Esophagus muscularis mucosa (tissue), 4 donors: ENCODE results near the gene JUNB. TPM values are rescaled to one million over a fixed set of nuclear protein-coding genes. Genes with fewer than 3 reads are reported as not detected.

ENCODE experiments used
- DNase-seq: peaks from one replicate; pipeline ENCODE4 v3.0.0-alpha.2; 2017; ENCODE audit errors: extremely low spot score
- H3K27ac ChIP-seq, 4 donors: fragments of 200-600 bp; sonication (generic); replicated peaks in 1 of 4; 1 replicate in 3 of 4; 2 replicates in 1 of 4; pipeline ENCODE4 v1.5.1; 2016 to 2019; ENCODE audit warnings: mild to moderate bottlenecking in 1 of 4
- H3K27me3 ChIP-seq, 4 donors: fragments of 200-600 bp; sonication (generic); one replicate each; pipeline versions ENCODE4 v1.5.1 to v1.6.0; 2016 to 2019
- H3K36me3 ChIP-seq, 4 donors: fragments of 200-600 bp; sonication (generic); one replicate each; pipeline ENCODE4 v1.5.1; 2016 to 2019
- H3K4me1 ChIP-seq, 4 donors: fragments of 200-600 bp; sonication (generic); one replicate each; pipeline ENCODE4 v1.5.1; 2016 to 2019
- H3K4me3 ChIP-seq, 4 donors: fragments of 200-600 bp; sonication (generic); 1 replicate in 2 of 4; 2 replicates in 2 of 4; pipeline ENCODE4 v1.5.1; 2016 to 2019; ENCODE audit warnings: mild to moderate bottlenecking in 4 of 4, moderate library complexity in 1 of 4
- H3K9me3 ChIP-seq, 4 donors: fragments of 200-600 bp; sonication (generic); 1 replicate in 3 of 4; 2 replicates in 1 of 4; pipeline ENCODE4 v1.5.1; 2016 to 2019
- EP300 ChIP-seq: sonication (generic); formaldehyde crosslinking; IDR thresholded peaks from one replicate; pipeline ENCODE4 v1.6.1; 2017; ENCODE audit warnings: antibody characterized with exemption
- POLR2A ChIP-seq: fragments of 450-650 bp; IDR thresholded peaks from one replicate; pipeline ENCODE4 v1.6.1; 2017; ENCODE audit warnings: antibody characterized with exemption, moderate library complexity, mild to moderate bottlenecking, low read depth
- POLR2AphosphoS5 ChIP-seq, 2 donors: sonication (generic); formaldehyde crosslinking; IDR thresholded peaks; one replicate each; pipeline ENCODE4 v1.6.1; 2017; ENCODE audit warnings: antibody characterized with exemption in 2 of 2
- WGBS: methylation state at CpG from one replicate; pipeline ENCODE4 v1.1.5; 2018; 5-methylcytosine and 5-hydroxymethylcytosine counted together
- intact Hi-C: fragments of 100-400 bp; cut with DNase I; formaldehyde crosslinking; loops from one replicate; pipeline ENCODE4 v1.15.1; 2023
- total RNA-seq, 4 donors: library from RNA; depleted of rRNA; stranded (reverse); fragments of >200 nt; gene quantifications; one replicate each; pipeline versions ENCODE4 v1.1.0 to v1.2.1, GENCODE V29; 2016
- TF ChIP-seq, protein P1 (sequence below), 3 experiments: fragments of 200-600 bp in 2 of 3; fragments of 450-650 bp in 1 of 3; sonication (generic) in 2 of 3; IDR thresholded peaks; one replicate each; pipeline ENCODE4 v1.5.1; 2017 to 2019; ENCODE audit warnings: antibody characterized with exemption in 3 of 3, mild to moderate bottlenecking in 2 of 3, moderate library complexity in 1 of 3

The JUNB gene
- total RNA-seq, 4 donors from 2014 or later = 82.2 to 1,609 (median 182) TPM

- Histone ChIP-seq H3K4me1 (peaks cover 63 to 89% (median 79%) of the 10 kb centered on the region in 4 donors), H3K4me3 (no peak overlapping the region), H3K9me3 (no peaks in the 10 kb centered on the region), H3K27ac (peak overlapping the region; percentile 97 to 99 (median 99)), H3K27me3 (no peaks in the 10 kb centered on the region), H3K36me3 (no peaks in the 10 kb centered on the region)
- no peak for DNase-seq
- 66% methylated on average over 10 of the region's 10 CpGs for WGBS
- TF ChIP-seq POLR2AphosphoS5 (IDR thresholded peaks at IDR 0.05) = no peak
- no peak for TF ChIP-seq EP300
- TF ChIP-seq POLR2A = no peak
- TF ChIP-seq, protein P1, sequence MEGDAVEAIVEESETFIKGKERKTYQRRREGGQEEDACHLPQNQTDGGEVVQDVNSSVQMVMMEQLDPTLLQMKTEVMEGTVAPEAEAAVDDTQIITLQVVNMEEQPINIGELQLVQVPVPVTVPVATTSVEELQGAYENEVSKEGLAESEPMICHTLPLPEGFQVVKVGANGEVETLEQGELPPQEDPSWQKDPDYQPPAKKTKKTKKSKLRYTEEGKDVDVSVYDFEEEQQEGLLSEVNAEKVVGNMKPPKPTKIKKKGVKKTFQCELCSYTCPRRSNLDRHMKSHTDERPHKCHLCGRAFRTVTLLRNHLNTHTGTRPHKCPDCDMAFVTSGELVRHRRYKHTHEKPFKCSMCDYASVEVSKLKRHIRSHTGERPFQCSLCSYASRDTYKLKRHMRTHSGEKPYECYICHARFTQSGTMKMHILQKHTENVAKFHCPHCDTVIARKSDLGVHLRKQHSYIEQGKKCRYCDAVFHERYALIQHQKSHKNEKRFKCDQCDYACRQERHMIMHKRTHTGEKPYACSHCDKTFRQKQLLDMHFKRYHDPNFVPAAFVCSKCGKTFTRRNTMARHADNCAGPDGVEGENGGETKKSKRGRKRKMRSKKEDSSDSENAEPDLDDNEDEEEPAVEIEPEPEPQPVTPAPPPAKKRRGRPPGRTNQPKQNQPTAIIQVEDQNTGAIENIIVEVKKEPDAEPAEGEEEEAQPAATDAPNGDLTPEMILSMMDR (IDR thresholded peaks at IDR 0.05) = no peak
- intact Hi-C loops = no loop called here
These were observed 6.9 kb upstream of the JUNB start for GRCh38 chr19:12784394-12784870.

- 52% methylated on average over 4 of the region's 5 CpGs for WGBS
- Histone ChIP-seq H3K27me3 (no peaks in the 10 kb centered on the region), H3K4me3 (peak overlapping the region in 1 of 4 donors; percentile 1), H3K4me1 (peaks cover 58 to 85% (median 74%) of the 10 kb centered on the region in 4 donors), H3K27ac (peak overlapping the region; percentile 97 to 99 (median 99)), H3K36me3 (no peaks in the 10 kb centered on the region), H3K9me3 (no peaks in the 10 kb centered on the region)
- intact Hi-C loops = no loop called here
- no peak for DNase-seq
- TF ChIP-seq POLR2AphosphoS5 (IDR thresholded peaks at IDR 0.05) (no peak), POLR2A (no peak), EP300 (no peak)
- TF ChIP-seq, protein P1 (IDR thresholded peaks at IDR 0.05) = no peak
These were observed 6.3 kb upstream of the JUNB start for GRCh38 chr19:12784871-12785430.

DNA sequence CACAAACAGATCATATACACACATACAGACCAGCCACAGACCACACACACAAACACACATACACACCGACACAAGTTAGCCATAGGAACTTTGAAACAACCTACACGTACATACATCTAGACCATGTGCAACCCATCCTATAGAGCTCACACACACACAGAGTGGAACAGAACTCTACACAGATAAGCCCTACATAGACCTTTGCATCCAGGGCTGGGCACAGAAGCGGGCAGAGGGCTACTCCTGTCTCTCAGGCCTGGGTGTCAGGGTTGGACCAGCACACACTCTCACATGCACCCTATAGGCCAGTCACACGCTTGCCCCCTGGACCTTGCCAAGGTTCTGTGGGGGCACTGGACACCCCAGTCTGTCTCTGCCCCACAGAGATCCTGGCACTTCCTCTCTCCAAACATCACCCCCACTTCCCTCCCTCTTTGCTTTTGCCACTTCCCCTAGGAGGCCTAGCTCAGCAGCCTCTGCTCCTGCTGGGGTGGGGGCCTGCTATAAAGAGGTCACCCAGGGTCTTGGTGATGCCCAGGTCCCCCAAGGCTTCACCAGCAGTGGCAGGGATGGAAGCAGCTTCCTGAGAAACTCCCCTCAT, 5.8 kb upstream of the JUNB start:
- TF ChIP-seq POLR2A (no peak), EP300 (no peak), POLR2AphosphoS5 (IDR thresholded peaks at IDR 0.05) (no peak)
- TF ChIP-seq, protein P1 (IDR thresholded peaks at IDR 0.05) = no peak
- H3K27ac ChIP-seq = peak overlapping the region; percentile 97 to 99 (median 99)
- no peaks in the 10 kb centered on the region for H3K9me3 ChIP-seq
- peak overlapping the region in 1 of 4 donors; percentile 1 for H3K4me3 ChIP-seq
- intact Hi-C loops = no loop called here
- no peaks in the 10 kb centered on the region for H3K36me3 ChIP-seq
- H3K4me1 ChIP-seq = peaks cover 59 to 86% (median 77%) of the 10 kb centered on the region in 4 donors
- no peak for DNase-seq
- WGBS = 69% methylated on average over 4 of the region's 4 CpGs
- no peaks in the 10 kb centered on the region for H3K27me3 ChIP-seq

DNA sequence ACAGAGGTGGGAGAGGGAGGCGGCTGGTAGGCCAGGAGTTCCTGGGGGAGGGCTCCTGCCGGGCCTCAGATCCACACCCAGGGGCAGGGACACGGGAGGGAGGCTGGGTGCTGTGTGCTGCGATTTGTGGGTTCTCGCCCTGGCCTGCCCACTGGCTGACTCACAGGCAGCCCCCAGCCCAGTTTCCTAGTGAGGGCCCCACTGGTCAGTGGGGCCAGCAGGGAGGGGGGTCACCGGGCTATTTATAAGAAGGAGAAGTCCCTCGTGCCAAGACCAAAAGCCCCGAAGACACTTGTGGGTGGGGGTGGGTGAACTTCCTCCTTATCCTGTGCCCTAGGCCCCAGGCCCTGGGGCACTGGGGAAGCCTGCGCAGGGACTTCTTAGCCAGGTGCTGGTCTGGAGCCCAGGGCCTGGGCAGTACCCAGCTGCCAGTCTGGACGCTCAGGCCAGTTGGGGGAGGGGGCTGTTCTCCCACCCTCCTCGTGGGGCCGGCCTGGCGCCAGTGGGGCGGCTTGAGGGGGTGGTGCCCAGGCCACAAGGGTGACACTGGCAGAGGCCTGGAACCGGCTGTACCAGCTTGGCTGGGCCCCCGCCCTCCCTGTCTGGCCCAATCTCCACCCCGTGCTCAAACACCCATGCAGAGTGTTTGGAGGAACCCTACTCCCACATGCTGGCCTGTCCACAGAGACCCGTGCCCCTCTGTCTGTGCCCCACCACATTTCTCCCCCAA, 5.0 kb upstream of the JUNB start:
- H3K4me3 ChIP-seq = no peak overlapping the region
- peaks cover 0 to 1% (median 0%) of the 10 kb centered on the region in 4 donors for H3K9me3 ChIP-seq
- 60% methylated on average over 6 of the region's 18 CpGs for WGBS
- peaks cover 63 to 92% (median 84%) of the 10 kb centered on the region in 4 donors for H3K4me1 ChIP-seq
- H3K27ac ChIP-seq = peak overlapping the region; percentile 97 to 99 (median 99)
- H3K36me3 ChIP-seq = no peaks in the 10 kb centered on the region
- no peaks in the 10 kb centered on the region for H3K27me3 ChIP-seq
- TF ChIP-seq POLR2AphosphoS5 (IDR thresholded peaks at IDR 0.05) (no peak), POLR2A (no peak), EP300 (no peak)
- TF ChIP-seq, protein P1 (IDR thresholded peaks at IDR 0.05) = no peak
- intact Hi-C loops = no loop called here
- no peak for DNase-seq
